DMS 273 (cell line): ENCODE measurements around the gene TSPAN18.
A peak's percentile ranks its signal among the peaks of the same experiment; 100 is the strongest.

ENCODE experiments used
- DNase-seq: peaks from one replicate; lab custom pipeline; 2025; ENCODE audit not compliant: unreplicated experiment; lab: John Stamatoyannopoulos, UW

Gene TSPAN18

DNA sequence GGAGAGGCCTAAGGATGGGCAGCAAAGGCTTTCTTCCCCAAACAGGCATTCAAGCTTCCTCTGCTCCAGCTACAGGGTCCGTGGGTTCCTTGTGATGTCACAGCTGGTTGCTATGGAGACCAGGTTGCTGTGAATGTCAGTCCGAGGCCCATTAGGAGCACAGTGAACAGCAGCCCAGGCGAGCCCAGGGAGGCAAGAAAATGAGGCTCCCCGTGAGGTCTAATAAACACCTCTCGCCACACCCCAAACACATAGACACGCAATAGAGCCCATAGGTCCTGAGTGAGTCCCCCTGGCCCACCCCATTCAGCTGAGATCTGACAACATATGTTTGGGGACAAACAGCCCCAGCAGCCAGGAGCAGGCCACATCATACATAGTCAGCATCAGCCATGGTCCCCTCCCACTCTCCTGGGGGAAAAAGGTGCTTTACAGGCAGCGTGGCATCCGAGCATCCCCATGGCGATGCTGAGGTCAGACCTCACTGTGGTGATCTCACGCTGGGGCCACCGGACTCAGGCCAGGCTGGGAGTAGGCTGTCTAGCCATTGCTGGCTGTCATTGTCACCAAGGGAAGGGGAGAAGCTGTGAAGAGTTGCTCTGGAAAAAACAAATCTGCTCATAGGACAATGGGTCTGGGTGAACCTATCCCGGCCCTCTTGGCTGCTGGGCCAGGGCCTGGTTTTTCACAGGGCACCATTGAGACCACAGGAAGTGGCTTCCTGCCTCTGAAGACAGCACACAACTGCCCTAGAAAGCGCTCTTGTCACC is 247.1 kb downstream of the TSPAN18 start:
- DNase-seq = no peak

DNA sequence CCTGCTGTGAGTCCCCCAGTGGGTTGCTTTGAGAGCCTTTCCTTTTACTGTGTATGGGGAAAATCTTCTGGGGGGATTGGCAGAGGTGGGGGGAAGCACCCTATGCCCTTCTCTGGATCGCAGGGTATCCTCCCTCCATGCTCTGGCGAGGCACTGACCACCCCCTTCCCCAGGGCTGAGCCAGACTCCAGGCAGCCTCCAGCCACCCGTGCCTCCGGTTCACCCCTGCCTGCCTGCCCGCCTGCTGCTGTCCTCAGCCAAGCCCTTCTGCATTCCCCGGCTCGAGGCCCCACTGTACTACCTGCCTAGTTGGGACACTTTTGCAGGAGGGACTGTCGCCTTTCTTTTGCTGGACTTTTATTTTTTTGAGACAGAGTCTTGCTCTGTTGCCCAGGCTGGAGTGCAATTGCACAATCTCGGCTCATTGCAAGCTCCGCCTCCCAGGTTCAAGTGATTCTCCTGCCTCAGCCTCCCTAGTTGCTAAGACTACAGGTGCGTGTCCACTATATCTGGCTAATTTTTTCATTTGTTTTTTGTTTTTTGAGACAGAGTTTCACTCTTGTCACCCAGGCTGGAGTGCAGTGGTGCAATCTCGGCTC is 247.7 kb downstream of the TSPAN18 start:
- DNase-seq = no peak

DNA sequence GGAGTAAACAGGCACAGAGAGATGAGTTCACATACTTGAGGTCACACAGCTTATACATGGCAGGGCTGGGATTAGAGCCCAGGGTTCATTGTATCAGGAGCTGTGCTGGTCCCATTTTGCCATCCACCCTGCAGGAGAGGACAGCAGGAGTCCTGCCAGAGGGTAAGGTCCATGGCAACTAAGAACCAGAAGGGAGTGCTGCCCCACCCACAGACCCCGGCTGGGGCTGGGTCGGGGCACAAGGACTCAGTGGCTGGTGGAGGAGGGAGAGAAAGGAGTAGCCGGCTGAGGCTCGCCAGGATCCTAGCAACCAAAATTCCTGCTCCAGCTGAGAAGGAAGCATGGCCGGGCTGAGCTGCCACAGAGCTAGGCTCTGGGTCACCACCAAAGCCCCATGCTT is 249.8 kb downstream of the TSPAN18 start:
- no peak for DNase-seq

DNA sequence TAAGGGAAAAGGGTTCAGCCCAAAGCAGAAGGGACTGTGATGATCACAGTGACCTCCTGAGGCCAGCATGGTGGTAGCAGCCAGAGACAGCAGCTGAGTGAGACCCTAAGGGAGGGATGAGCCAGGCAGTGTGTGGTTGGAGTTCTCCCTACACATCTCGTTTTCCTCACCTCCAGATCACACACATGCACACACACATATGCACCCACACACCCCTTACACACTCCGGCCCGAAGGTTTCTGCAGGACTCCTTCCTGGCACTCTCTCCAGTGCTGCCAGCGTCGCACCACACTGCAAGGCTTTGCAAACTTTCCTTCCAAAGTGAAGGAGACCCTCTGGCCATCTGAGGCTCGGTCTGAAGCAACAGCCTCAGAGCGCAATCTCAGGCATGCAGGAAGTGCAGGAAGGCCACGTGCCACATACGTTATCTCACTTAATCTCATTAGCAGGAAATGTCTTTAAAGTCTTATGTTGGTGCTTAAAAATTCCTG is 250.8 kb downstream of the TSPAN18 start:
- peak; percentile 21 for DNase-seq

DNA sequence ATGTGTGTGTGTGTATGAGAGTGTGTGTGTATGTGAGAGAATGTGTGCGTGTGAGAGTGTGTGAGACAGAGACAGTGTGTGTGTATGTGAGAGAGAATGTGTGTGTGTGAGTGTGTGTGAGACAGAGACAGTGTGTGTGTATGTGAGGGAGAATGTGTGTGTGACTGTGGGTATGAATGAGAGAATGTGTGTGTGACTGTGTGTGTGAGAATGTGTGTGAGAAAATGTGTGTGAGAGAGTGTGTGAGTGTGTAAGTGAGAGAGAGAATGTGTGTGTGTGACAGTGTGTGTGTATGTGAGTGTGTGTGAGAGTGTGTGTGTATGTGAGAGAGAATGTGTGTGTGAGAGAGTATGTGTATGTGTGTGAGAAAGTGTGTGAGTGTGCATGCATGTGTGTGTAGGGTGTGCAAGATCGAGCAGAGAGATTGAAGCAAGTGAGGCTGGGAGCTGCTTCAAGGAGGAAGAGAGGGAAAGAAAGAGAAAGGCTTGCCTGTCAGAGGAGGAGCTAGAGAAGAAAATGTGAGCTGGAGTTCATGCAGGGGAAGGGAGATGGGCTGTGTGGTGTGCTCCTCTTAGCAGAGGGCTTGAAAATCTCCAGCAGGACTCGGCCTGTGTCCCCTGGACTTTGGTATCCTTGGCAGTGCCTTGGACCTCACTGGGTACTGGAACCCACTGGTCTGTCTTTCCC is 251.7 kb downstream of the TSPAN18 start:
- DNase-seq = no peak

DNA sequence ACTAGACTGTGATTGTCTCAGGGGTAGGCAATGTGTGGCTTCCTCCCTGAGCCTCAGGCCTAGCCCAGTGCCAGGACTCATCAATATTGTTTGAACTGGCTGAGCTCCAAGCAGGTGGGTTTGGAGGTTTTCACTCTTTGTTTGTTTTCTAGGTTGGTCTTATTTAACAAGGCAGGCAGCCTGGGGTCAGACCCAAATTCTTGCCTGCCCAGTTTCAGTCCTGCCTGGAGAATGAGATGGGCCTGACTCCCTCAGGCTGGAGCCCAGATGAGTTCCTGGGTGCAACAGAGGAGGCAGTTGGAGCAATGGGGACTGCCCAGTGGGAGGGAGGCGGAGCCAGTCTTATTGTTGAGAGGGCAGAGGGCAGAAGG is 252.2 kb downstream of the TSPAN18 start:
- no peak for DNase-seq

DNA sequence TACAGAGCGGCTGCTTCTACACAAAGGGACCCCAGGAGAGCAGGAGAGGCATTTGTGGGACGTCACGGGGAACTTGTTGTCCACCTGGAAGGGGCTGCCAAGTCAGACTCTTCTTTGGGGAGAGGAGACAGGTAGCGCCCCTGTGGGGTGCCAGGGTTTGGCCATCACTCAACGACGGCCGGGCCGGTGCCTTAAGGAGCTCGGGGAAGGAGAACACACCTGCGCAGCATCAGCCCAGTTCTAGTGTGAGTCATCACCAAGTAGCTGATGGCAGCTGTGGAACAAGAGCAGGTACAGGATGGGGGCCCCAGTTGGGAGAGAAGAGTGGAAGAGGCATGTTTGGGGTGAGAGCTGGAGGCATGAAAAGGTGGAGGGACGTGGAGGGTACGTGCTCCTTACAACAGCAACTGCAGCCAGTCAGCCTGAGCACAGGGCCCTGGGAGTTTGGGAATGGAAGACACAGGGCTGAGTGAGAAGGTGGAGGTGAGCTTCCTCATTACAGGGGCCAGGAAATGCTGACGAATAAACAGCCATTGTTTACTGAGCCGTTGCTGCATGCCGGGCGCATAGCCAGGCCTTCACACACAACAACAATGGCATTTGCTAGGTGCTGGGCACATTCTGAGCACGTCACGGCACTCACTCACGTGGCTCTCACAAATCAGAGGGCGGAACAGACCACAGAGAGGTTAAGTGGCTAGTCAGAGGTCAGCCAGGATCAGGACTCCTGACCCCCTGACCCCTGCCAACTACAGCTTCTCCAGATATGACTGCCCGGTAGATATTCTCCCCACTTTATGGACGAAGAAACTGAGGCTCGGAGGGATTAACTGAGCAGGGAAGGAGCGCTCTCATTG is 253.0 kb downstream of the TSPAN18 start:
- DNase-seq = no peak

DNA sequence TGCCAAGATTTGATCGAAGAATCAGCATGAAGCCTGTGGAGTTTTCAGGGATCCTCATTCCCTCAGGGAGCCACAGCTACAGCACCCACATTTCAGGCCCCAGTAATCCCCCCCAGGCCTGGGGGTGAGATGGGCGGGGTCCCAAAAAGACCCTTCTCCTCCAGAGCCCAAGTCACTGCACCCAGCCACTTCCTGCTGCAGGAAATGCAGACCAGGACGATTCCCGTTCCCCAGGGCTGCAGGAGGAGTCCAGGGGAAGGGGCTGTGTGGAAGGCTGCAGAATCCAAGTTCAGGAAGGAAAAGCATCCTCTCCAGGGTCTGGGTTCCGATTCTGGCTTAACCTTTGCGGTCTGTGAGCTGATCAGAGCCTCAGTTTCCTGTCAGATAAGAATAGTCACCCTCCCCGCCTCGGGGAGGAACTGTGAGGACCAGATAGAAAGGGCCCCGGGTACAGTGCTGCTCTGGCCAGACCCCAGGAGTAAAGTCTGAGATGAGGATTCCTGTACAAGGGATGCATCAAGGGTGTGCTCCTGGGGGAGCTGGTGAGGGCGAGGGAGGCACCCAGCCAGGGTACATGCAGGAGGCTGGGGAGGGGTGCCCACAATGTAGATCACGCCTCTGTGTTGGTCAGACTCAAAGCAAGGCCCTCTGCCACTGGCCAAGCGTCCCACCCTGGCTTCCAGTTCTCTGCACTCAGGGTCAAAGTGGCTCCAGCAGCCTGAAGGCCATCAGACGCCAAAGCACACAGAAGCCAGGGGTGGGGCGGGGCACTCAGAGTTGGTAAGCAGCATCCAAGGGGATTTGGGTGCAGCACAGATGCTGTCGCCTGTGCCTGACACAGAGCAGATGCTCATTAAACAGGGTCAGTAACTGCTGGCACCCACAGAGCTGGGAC is 254.0 kb downstream of the TSPAN18 start:
- no peak for DNase-seq
